DMS153 (cell line): ENCODE data around the gene MDFIC2.
"Not testable (repeated sequence)": the region's sequence is repeated elsewhere in the genome, so short reads cannot be mapped to it uniquely, and the experiment has no call there.

Experiments
- DNase-seq: peaks from one replicate; lab custom pipeline; 2025; lab: John Stamatoyannopoulos, UW

MDFIC2 gene

DNA sequence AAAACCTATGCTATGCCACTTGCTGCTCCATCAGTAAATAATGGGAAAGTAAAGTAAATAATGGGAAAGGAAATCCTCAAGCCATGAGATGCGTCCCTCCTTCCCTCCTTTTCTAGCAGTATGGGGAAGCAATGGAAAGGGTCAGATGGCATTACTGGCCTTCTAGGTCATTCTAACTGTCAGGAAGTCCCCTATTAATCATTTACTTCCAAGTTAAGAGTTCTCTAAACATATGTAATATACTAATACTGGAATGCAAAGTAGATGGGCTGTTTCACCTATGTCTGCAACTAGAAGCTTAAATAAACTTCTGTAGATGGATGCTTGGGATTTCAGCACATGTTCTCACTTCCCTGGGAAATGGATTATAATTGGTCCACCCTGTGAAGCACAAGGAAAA lies 55.9 kb downstream of the MDFIC2 start:
- no peak for DNase-seq

DNA sequence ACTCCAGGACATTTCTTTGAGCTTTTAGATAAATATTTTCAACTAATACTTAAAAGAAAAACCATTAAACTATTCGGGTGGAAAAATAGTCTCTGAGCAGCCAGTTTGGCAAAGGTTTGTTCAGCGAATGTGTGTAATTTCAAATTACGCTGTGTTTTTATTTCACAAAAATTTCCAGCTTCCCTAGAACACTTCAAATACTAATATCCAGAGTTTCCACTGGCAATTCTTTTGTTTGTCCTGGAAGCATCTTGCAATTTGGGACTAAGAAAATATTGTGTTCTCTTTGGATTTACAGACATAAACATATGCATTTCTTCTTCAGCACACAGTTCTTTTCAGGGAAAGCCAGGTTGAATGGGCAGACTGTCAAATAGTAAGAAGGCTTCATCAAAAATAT lies 61.9 kb downstream of the MDFIC2 start:
- no peak for DNase-seq

DNA sequence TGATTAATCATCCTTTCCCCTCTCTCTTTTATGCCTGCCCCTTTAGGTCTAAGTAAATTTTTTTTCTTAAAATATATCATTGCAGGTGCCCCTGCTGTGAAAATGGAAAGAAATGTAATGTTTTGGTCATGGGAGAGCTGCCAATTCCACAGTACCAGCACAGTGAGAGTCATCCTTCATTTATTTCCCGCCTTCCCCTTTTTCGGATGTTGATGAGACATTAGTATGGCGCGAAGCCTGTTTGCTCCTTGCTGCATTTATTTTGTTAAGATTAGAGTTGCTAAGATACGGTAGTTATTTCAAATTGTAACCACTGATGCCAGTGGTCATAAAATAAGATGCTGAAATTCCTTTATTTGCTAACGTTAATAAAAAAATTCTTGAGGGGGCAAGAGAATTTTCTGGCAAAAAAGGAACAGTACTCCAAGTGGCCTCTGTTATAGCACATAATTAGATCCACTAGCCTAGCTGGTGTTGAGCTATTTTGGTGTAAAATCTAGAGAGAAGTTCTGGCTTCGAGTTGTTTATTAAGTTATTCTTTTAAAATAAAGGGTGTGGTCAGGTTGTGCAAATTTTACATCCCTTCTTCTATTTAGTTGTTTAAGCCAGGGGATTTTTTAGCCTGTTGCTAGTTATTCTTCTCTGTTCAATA lies 62.8 kb downstream of the MDFIC2 start:
- no peak for DNase-seq

DNA sequence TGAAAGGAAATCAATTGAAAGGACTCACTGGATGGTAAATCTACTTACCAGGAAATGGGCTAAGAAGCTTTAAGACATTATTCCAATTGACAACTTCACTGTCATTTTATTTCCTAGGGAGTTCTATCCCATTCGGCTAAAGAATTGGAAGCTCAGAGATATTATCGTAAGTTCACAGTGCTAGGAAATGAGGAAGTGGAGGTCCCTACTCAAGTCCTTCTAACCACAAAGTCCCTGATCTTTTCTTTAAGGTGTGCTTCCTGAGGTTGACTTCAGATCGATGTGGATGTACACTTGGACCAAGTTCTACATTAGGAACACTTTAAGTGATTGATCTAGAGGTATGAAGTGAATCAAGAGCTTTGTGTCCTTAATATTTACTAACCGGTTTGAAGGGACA lies 63.6 kb downstream of the MDFIC2 start:
- DNase-seq, result no peak

DNA sequence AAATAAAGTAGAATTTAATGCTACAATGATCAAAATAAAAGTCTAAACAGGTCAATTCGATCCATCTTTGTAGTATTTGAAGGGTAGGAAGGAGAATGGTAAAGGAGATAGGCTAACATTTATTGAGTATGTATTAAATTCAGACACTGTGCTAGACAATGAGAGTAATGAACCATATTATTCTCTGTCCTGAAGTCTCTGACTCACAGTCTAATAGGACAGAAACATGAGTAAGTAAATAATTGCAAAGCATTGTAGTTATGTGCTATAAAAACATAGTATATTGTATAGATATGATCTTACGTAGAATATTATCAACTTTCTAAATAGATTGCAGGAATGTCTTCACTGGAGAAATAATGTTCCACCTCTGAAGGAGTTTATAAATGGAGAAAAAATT lies 64.5 kb downstream of the MDFIC2 start:
- no peak for DNase-seq

DNA sequence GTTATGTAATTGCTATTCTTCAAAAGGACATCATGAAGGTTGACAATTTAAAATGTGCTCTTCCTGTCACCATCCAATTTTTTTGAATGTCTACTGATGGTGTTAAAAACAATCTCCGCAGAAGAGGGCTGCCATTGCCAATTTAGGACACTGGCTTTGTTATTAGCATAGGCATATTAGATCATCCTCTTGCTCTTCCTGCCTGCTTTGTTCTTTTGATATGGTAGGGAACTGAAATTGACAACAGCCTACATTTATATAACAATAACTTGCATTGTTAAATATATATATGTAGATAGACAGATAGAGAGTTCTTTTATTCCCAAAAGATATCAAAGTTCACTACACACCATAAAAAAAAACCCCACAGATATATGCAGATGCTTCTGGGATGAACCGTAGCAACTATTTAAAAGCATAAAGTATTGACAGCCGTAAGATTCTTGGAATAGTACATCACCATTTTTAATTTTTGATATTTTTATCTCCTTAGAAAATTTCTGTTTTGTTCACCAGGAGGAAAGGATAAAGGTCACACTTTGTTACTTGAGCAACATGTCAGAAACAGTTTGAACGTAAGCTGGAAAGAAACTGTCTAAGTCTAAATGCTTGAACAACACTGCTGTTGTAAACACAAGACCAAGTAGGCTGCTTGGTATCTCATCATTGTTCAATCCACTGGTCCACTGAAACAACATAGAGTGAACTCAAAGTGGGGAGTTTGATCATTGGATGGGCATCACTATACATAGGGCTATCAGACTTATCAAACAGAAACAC lies 66.5 kb downstream of the MDFIC2 start:
- no peak for DNase-seq

DNA sequence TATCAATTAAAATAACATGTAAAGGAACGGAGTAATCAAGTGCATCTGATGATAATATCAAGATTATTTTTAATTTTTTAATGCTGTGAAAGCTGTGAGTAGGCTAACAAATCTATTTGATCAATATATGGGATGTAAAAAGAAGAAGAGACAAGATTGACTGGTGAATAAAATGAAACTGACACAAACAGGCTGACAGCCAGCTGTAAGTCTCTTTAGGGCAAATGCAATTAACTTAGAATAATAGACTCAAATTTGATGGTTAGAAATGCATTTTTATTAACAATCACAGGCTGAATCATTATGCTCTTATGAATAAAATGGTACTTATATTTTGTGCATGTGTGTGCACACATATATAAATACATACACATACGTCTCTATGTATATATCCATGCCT lies 68.0 kb downstream of the MDFIC2 start:
- no peak for DNase-seq

DNA sequence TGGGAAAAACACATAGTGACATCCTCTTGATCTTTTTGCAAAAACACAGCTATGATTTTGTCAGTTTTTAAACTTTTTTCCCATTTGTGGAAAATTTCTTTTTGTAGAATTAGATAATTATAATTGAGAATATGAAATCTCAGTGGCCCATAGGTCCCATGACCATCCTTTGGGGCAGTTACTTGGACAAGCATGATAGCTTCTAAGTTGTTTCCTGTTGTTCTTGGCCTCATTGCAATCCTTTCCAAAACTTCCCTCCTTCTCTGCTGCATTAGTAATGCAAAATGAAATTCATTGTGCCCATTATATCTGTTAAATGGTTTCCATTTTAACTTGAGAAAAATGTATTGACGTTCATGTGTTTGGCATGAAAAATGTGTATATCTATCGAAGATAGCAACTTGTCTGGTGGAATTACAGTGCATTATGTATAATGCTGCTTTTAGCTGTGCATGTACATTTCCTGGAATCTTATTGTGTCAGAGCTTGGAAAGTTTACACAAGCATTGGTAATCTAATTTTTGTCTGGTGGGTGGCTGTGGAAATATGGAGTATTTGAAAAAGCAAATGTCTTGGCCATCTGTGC lies 70.0 kb downstream of the MDFIC2 start:
- DNase-seq, result no peak

DNA sequence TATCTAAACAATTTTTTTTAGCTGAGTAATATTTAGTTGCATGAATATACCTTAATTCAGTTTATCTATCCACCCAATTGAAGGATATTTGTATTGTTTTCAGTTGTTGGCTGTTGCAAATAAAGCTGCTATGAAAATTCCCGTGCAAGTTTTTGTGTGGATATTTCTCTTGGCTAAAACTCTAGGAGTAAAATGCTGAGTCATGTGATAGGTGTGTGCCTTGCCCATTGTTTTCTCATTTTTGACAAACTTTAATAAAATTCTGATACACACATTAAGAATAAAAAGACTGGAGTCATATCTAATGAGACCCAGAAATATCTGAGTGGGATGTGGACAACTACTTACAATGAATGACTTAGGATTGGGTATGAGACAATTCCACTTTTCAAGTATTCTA lies 78.6 kb downstream of the MDFIC2 start:
- DNase-seq, result no peak

DNA sequence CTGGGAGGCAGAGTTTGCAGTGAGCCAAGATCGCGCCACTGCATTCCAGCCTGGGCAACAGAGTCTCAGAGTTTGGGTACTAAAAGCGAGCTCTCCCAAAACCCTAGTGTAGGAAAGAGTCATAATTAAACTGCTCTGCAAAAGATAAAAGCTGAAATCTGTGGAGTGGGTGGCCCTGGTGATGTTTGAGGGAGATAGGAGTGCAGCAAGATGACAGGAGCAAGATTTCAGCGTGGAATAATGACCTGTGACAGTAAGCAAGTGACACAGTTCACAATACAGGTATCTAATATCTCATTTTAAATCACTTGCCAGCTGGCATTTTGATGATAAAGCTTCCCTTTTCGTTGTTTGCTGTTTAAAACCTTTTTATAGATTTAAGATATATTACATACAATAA lies 79.3 kb downstream of the MDFIC2 start:
- DNase-seq, result no peak

DNA sequence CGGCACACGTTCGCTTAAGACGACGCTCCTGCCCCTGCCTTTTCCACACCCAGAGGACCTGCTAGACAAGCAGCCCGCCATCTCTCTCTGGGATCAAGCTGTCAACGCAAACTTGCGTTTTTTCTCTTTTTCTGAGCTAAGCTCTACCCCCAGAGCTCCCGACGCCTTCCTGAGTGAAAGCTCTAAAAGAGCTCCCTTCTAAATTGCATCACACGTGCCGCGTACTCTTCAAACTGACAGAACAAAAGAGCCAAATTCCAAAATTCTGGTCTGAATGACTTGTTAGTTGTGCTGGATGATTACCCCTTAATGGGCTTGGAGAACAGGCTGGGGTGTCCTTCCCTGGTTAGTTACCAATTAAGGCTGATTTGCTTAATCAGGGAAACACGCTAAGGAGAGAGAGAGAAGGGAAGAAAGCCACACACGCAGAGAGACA lies 81.2 kb downstream of the MDFIC2 start:
- DNase-seq, result no peak

DNA sequence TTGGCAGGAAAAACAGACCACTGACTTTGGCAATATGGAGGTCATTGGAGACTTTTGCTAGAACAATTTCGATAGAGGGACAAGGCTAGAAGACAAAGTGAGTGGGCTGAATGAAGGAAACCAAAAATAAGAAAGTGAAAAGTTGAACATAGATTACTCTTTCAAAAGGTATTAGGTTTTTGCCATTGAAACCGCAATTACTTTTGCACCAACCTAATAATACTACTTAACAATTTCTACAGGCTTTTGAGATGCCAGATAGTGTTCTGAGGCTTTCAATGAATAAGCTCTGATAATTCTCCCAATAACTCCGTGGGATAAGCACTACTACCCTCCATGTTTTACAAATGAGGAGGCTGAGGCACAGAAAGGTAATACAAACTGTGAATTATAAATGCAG lies 85.0 kb downstream of the MDFIC2 start:
- DNase-seq, result no peak

DNA sequence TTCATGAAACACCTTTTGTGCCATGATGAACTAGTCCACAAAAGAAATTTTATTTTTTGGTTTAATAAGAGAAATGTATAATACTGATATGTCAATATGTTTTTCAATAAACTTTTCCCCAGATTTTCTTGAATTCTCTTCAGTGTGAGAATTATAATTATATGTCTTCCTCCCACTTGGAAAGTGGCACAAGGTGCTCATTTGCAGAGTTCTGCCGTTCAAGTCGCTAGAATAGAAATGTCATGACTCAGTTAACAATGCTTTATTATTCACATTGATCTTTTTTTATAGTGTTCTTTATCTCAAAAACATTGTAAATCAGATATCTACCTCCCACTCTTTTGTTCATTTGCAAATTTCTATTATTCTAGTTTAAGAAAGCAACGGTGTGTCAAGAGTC lies 87.3 kb downstream of the MDFIC2 start:
- no peak for DNase-seq

DNA sequence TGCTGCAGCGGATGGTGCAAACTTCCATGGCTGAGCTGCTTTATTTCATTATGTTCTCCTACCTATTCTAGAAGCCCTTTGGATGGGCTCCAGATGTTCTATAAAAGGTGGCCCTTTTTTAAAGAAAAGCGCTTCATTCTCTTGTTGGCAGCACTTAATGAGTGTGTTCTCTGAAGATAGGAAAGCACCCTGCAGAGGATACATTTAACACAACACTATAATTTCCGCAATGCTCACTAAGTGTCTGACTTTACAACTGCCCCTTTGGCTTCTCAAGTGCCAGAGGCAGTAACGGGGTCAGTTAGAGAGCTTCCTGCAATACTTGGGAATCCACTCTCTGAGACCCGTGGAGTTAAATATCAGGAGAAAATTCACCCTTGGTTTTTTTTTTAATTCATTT lies 88.1 kb downstream of the MDFIC2 start:
- no peak for DNase-seq

DNA sequence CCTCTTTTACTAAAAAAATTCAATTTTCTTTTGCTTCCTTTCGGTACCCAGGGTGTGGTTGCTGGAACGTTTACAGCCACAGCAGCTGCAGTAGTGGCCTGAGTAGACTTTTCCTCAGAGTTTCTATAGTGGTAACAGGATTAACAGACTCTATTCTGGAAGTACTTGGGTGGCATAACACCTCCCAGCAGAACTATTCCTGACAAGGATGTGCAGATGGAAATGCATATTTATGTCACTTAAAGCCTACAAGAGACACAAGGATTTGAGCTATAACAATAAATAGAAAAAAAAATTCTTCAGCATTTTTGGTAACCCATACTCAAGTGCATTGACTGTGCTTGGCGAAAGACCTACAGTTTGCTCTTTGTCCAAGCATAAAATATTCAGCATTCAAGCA lies 94.0 kb downstream of the MDFIC2 start:
- no peak for DNase-seq

DNA sequence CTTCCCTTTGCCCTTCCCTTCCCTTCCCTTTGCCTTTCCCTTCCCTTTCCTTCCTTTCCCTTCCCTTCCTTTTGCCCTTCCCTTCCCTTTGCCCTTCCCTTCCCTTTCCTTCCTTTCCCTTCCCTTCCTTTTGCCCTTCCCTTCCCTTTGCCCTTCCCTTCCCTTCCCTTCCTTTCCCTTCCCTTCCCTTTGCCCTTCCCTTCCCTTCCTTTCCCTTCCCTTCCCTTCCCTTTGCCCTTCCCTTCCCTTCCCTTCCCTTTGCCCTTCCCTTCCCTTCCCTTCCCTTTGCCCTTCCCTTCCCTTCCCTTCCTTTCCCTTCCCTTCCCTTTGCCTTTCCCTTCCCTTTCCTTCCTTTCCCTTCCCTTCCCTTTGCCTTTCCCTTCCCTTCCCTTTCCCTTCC lies 101.2 kb downstream of the MDFIC2 start:
- not testable (repeated sequence) for DNase-seq

DNA sequence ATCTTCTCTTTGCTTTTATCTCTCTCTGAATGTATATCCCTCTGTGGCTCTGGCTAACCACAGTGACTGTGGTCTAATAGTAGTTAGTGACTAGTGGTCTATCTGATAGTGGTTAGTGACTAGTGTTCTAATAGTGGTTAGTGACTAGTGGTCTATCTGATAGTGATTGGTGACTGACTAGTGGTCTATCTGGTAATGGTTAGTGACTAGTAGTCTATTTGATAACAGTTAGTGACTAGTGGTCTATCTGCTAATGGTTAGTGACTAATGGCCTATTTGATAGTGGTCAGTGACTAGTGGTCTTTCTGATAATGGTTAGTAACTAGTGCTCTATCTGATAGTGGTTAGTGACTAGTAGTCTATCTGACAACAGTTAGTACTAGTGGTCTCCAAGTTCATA lies 110.5 kb downstream of the MDFIC2 start:
- DNase-seq, result no peak

DNA sequence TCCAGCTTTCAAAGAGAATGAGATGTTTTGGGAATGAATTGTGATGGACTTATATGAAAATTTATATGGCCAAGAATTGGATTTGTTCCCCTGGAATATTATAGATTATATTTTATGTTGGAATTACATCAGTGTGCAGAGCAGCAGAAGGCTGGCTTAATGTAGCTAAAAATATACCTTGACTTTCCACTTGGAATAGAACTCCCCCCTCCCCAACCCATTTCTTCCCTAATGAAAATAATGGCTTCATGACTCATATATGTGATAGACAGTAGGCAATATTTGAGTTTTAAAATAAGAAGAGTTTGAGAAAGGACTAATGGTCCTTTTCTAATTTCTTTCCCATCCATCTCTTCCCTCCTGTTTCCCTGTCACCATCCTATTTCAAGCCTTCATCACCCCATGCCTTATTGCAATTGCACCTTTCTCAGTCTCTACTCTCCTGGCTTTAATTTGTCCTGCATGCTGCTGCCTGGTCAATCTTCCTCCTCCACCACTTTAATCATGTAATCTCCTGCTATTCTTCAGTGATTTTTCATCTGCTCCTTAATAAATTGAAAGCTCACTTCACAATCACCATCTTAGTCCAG lies 122.5 kb downstream of the MDFIC2 start:
- DNase-seq, result no peak

DNA sequence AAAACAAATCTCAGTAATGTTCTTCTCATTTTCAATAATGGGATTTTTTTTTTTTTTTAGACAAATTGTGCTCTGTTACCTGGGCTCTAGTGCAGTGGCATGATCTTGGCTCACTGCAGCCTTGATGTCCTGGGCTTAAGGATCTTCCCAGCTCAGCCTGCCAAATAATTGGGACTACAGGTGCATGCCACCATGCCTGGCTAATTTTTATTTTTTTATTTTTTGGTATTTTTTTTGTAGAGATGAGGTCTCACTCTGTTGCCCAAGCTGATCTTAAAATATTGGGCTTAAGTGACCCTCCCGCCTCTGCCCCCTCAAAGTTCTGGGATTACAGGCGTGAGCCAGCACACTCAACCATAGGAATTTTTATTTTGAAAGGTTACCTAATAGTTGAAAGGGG lies 126.2 kb downstream of the MDFIC2 start:
- no peak for DNase-seq

DNA sequence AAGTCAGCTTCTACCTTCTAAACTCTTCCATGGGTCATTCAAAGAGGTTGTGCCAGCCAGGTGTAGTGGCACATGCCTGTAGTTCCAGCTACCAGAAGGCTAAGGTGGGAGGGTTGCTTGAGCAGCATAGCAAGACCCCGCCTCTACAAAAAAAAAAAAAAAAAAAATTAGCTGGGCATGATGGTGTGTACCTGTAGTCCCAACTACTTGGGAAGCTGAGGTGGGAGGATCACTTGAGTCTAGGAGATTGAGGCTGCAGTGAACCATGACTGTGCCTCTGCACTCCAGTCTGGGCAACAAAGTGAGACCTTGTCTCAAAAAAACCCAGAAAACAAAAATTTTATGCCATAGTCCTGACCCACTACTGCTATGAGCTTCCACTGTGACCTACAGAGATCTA lies 126.8 kb downstream of the MDFIC2 start:
- DNase-seq, result no peak

DNA sequence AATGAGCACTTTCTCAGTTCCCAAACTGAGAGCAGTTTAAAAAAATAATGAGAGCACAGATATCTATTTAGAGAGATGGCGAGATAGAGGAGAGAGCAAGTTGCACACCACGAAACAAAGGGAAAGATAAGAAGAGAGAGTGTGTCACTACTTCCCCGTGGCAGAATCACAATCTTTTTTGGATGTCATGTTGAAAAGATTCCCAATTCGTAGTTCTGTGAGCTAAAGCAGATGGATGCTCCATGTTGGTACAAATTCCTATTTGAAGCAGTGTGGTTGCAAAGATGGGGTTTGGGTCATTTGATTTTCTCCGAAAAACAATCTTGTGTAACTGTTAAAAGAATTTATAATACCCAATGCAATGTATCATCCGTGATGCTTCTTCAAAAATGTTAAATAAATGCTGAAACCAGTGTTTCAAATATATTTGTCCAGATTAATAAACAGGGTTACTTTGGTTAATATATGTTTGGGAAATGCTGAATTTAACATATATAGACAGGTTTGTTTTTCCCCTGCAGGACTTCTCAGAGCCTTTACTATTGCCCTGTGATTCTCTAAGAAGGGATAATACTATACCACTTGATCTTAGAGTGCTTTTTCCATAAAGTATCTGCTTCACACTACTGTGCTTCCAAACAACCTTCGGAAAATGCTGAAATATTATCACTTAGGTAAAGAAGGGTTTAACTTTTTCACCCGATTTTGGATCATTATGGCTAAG lies 128.5 kb downstream of the MDFIC2 start:
- DNase-seq, result no peak

DNA sequence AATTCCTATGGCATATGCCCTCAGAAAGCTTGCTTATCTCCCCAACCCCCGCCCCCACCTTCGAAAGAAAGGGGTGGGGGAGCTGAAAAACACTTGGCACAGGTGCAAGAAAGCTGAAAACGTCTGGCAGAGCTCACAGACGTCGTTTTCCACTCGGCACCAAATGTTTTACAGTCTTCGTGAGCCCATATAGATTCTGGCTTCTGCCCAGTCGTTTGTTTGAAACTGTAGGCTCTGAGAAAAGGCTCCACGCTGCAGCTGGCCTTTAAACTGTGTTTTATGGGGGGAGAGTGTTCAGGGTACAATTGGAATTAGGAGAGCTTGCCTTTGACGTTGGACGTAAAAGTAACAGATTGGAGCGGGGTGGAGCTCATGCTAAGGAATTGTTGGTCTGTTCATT lies 130.3 kb downstream of the MDFIC2 start:
- no peak for DNase-seq
